H1 (cell line): ENCODE data around the gene TNS1. TPM values are rescaled to one million over a fixed set of nuclear protein-coding genes. Genes with fewer than 3 reads are reported as not detected.

Source experiments
- CTCF ChIA-PET: fragments of 300-600 bp; sonication (Branson Sonifier 250); formaldehyde crosslinking; loops from one replicate; lab custom pipeline; 2021; ENCODE audit not compliant: partially characterized antibody; lab: Charles Lee
- POLR2A ChIA-PET: fragments of 300-600 bp; sonication (Branson Sonifier 250); formaldehyde crosslinking; loops from one replicate; lab custom pipeline; 2021; ENCODE audit warnings: inconsistent platforms; ENCODE audit not compliant: partially characterized antibody; lab: Charles Lee
- DNase-seq, 2 experiments: peaks; one replicate each; pipeline versions ENCODE4 v3.0.0 to v3.0.0-alpha.2; 2010 to 2022; ENCODE audit warnings: low spot score in 2 of 2, low read depth in 1 of 2, mixed read lengths in 1 of 2
- FAIRE-seq: peaks from 2 replicates; lab custom pipeline; 2011; peaks lifted over from hg19 to GRCh38; lab: Jason Lieb, UNC
- H2AFZ ChIP-seq: 2 replicates; pipeline ENCODE4 v1.8.1; 2012; ENCODE audit warnings: low read length, inconsistent platforms
- H2AK5ac ChIP-seq: 2 replicates; pipeline ENCODE4 v1.6.1; 2013; ENCODE audit warnings: low read depth, low read length
- H2BK120ac ChIP-seq: replicated peaks from 2 replicates; pipeline ENCODE3; 2013; ENCODE audit warnings: low read depth, low read length, inconsistent platforms
- H2BK12ac ChIP-seq: 2 replicates; pipeline ENCODE4 v1.6.1; 2013; ENCODE audit warnings: low read depth, low read length
- H2BK15ac ChIP-seq: 2 replicates; pipeline ENCODE4 v1.6.1; 2013; ENCODE audit warnings: low read length
- H2BK20ac ChIP-seq: 2 replicates; pipeline ENCODE4 v1.6.1; 2013; ENCODE audit warnings: low read length
- H2BK5ac ChIP-seq: 2 replicates; pipeline ENCODE4 v1.6.1; 2013; ENCODE audit warnings: low read depth, low read length
- H3K14ac ChIP-seq: 2 replicates; pipeline ENCODE4 v1.6.1; 2013; ENCODE audit warnings: inconsistent platforms; ENCODE audit not compliant: insufficient read length
- H3K18ac ChIP-seq: 2 replicates; pipeline ENCODE4 v1.6.1; 2013; ENCODE audit warnings: low read length; ENCODE audit errors: extremely low read depth
- H3K23ac ChIP-seq: 2 replicates; pipeline ENCODE4 v1.6.1; 2013; ENCODE audit warnings: inconsistent platforms; ENCODE audit not compliant: insufficient read length
- H3K23me2 ChIP-seq: 2 replicates; pipeline ENCODE4 v1.6.1; 2013; ENCODE audit warnings: low read depth, low read length
- H3K27ac ChIP-seq: 2 replicates; pipeline ENCODE4 v1.6.1; 2011; ENCODE audit warnings: low read depth, low read length, inconsistent platforms
- H3K27me3 ChIP-seq, 4 experiments: replicated peaks in 1 of 4; 1 replicate in 1 of 4; 2 replicates in 3 of 4; pipeline versions ENCODE4 v1.6.1 to v1.8.1; 2011 to 2013; ENCODE audit warnings: low read length in 3 of 4, mild to moderate bottlenecking in 3 of 4, inconsistent platforms in 2 of 4, mixed read lengths in 2 of 4, moderate library complexity in 1 of 4; ENCODE audit not compliant: control insufficient read depth in 3 of 4, insufficient read depth in 3 of 4; ENCODE audit errors: extremely low read depth in 1 of 4
- H3K36me3 ChIP-seq, 4 experiments: 2 replicates each; pipeline versions ENCODE4 v1.6.1 to v1.8.1; 2011 to 2013; ENCODE audit warnings: mild to moderate bottlenecking in 4 of 4, low read length in 3 of 4, moderate library complexity in 2 of 4, control low read depth in 1 of 4, inconsistent platforms in 1 of 4; ENCODE audit not compliant: insufficient read depth in 4 of 4, control insufficient read depth in 2 of 4
- H3K4ac ChIP-seq: replicated peaks from 2 replicates; pipeline ENCODE3; 2013; ENCODE audit warnings: low read length, low read depth, mixed read lengths, inconsistent platforms; ENCODE audit not compliant: insufficient read length
- H3K4me1 ChIP-seq, 4 experiments: replicated peaks in 1 of 4; 1 replicate in 1 of 4; 2 replicates in 3 of 4; pipeline versions ENCODE4 v1.6.1 to v1.8.1; 2011 to 2013; ENCODE audit warnings: low read length in 3 of 4, inconsistent platforms in 2 of 4, mixed read lengths in 1 of 4; ENCODE audit not compliant: insufficient read depth in 4 of 4, control insufficient read depth in 3 of 4
- H3K4me2 ChIP-seq, 2 experiments: 2 replicates each; pipeline versions ENCODE4 v1.6.1 to v1.8.1; 2011 to 2013; ENCODE audit warnings: low read depth in 2 of 2, low read length in 2 of 2, control low read depth in 1 of 2, inconsistent platforms in 1 of 2, mild to moderate bottlenecking in 1 of 2; ENCODE audit not compliant: insufficient read depth in 1 of 2
- H3K4me3 ChIP-seq, 4 experiments: fragments of 200-600, 300-600 bp in 1 of 4; sonication (generic), shearing (Covaris generic), sonication (Bioruptor Twin) in 1 of 4; 2 replicates each; pipeline versions ENCODE4 v1.5.1 to v1.8.1; 2011 to 2016; ENCODE audit warnings: low read length in 4 of 4, low read depth in 3 of 4, control low read depth in 2 of 4, inconsistent platforms in 2 of 4, mild to moderate bottlenecking in 2 of 4, mixed read lengths in 1 of 4, moderate library complexity in 1 of 4; ENCODE audit not compliant: insufficient read depth in 2 of 4; ENCODE audit errors: extremely low read depth in 1 of 4
- H3K56ac ChIP-seq: replicated peaks from 2 replicates; pipeline ENCODE3; 2013; ENCODE audit warnings: low read depth, mild to moderate bottlenecking, mixed read lengths, low read length, inconsistent platforms; ENCODE audit not compliant: insufficient read length
- H3K79me1 ChIP-seq: 2 replicates; pipeline ENCODE4 v1.6.1; 2013; ENCODE audit warnings: low read depth, low read length, control low read depth
- H3K79me2 ChIP-seq, 2 experiments: 2 replicates each; pipeline versions ENCODE4 v1.6.1 to v1.8.1; 2012 to 2013; ENCODE audit warnings: low read length in 2 of 2, mild to moderate bottlenecking in 2 of 2, inconsistent platforms in 1 of 2; ENCODE audit not compliant: insufficient read depth in 2 of 2, control insufficient read depth in 1 of 2
- H3K9ac ChIP-seq, 4 experiments: replicated peaks in 1 of 4; 1 replicate in 1 of 4; 2 replicates in 3 of 4; pipeline versions ENCODE4 v1.6.1 to v1.8.1; 2011 to 2013; ENCODE audit warnings: low read depth in 3 of 4, low read length in 3 of 4, control low read depth in 2 of 4, mild to moderate bottlenecking in 2 of 4, moderate library complexity in 2 of 4, inconsistent platforms in 1 of 4; ENCODE audit errors: extremely low read depth in 1 of 4
- H3K9me3 ChIP-seq, 2 experiments: 2 replicates each; pipeline versions ENCODE4 v1.6.1 to v1.8.1; 2012 to 2013; ENCODE audit warnings: mild to moderate bottlenecking in 2 of 2, moderate library complexity in 2 of 2, control low read depth in 1 of 2, inconsistent platforms in 1 of 2, low read depth in 1 of 2, low read length in 1 of 2, mixed read lengths in 1 of 2; ENCODE audit not compliant: insufficient read depth in 2 of 2
- H4K20me1 ChIP-seq, 2 experiments: replicated peaks in 1 of 2; 2 replicates each; pipeline versions ENCODE3 to v1.8.1; 2011 to 2013; ENCODE audit warnings: inconsistent platforms in 2 of 2, low read length in 2 of 2, mild to moderate bottlenecking in 1 of 2; ENCODE audit not compliant: insufficient read depth in 2 of 2, control insufficient read depth in 1 of 2
- H4K5ac ChIP-seq: 2 replicates; pipeline ENCODE4 v1.6.1; 2013; ENCODE audit warnings: low read length, low read depth, mixed read lengths, inconsistent platforms; ENCODE audit not compliant: insufficient read length
- H4K8ac ChIP-seq: 2 replicates; pipeline ENCODE4 v1.8.0; 2013; ENCODE audit warnings: mild to moderate bottlenecking, moderate library complexity, low read length, inconsistent platforms; ENCODE audit not compliant: insufficient read depth; ENCODE audit errors: extremely low read depth
- H4K91ac ChIP-seq: replicated peaks from 2 replicates; pipeline ENCODE3; 2013; ENCODE audit warnings: low read length, mixed read lengths, inconsistent platforms; ENCODE audit not compliant: insufficient read length
- WGBS, 2 experiments: shearing (Covaris generic) in 1 of 2; methylation state at CpG; one replicate each; pipeline versions ENCODE4 v1.1.6 to v1.1.7; 2013 to 2015; ENCODE audit warnings: low lambda C conversion rate in 2 of 2, mixed read lengths in 2 of 2, inconsistent platforms in 1 of 2, low coverage in 1 of 2, missing lambda C conversion rate in 1 of 2; ENCODE audit not compliant: insufficient replicate concordance in 2 of 2, insufficient coverage in 1 of 2, insufficient read length in 1 of 2; ENCODE audit errors: extremely low coverage in 1 of 2, missing lambda C conversion rate in 1 of 2; 5-methylcytosine and 5-hydroxymethylcytosine counted together
- polyA plus RNA-seq, 7 experiments: library from polyadenylated mRNA; depleted of rRNA in 3 of 7; stranded (reverse) in 5 of 7; unstranded in 2 of 7; fragments of >200 nt in 5 of 7; fragments of 200-250 nt in 2 of 7; gene quantifications; 1 replicate in 5 of 7; 2 replicates in 1 of 7; 4 replicates in 1 of 7; pipeline versions ENCODE4 v1.2.1 to v1.2.3, GENCODE V29; 2011 to 2013; ENCODE audit warnings: missing spikeins in 2 of 7, mixed read lengths in 2 of 7
- total RNA-seq: library from RNA; stranded (reverse); fragmentation: NEBNext Ultra II Directional; extraction: Animal tissue kit (Norgen Biotek cat#: 25700); gene quantifications from 2 replicates; pipeline ENCODE4 v1.2.1, GENCODE V29; 2021

The TNS1 gene
- total and polyA plus RNA-seq, 2 of the 8 experiments (the other 6 are each of a cell fraction or from before 2014, with no cell fraction given), result 1.5 to 5.1 TPM

GRCh38 chr2:217816396-217816869 lies 186.4 kb downstream of the TNS1 start:
- DNase-seq (no peak), FAIRE-seq (no peak)
- Histone ChIP-seq H2AK5ac (no peak overlapping the region), H2BK15ac (no peak overlapping the region), H3K27ac (no peak overlapping the region), H3K4ac (no peak overlapping the region), H3K79me1 (no peaks in the 10 kb centered on the region), H2BK120ac (no peak overlapping the region), H3K9me3 (no peaks in the 10 kb centered on the region), H3K4me1 (no peaks in the 10 kb centered on the region), H3K23me2 (0 out of 2 replicates have a peak, but pooled peaks cover 2% of the 10 kb centered on the region), H2BK12ac (no peak overlapping the region), H3K23ac (no peak overlapping the region), H3K14ac (no peak overlapping the region), H2AFZ (no peak overlapping the region), H3K18ac (no peak overlapping the region), H3K36me3 (no peaks in the 10 kb centered on the region), H4K8ac (no peak overlapping the region), H4K5ac (no peak overlapping the region), H4K91ac (no peak overlapping the region), H3K27me3 (no peaks in the 10 kb centered on the region), H4K20me1 (no peaks in the 10 kb centered on the region), H3K4me3 (no peak overlapping the region), H3K56ac (no peak overlapping the region), H3K79me2 (no peaks in the 10 kb centered on the region), H2BK5ac (no peak overlapping the region), H3K9ac (no peak overlapping the region), H3K4me2 (no peak overlapping the region), H2BK20ac (no peak overlapping the region)
- CTCF ChIA-PET, result interaction anchor here (0.9 to 2.1 kb wide), 8 partner anchors 10 to 178 kb away, joined by 3 to 11 read pairs (median 4); no protein-coding TSS in a partner anchor
- POLR2A ChIA-PET, result no interaction called here
- 66% methylated on average over 11 of the region's 11 CpGs; no CpG with 5 or more reads in 1 of the 2 experiments for WGBS, 2 experiments
